Endothelial cell of umbilical vein (primary cell): ENCODE measurements around the gene LHFPL6. TPM values are rescaled to one million over a fixed set of nuclear protein-coding genes. Genes with fewer than 3 reads are reported as not detected.

ENCODE experiments used
- BruUV-seq: library from RNA; stranded (reverse); fragments of 400-500 nt; replicated peaks from 2 replicates; lab custom pipeline; 2021; lab: Mats Ljungman, UMichigan
- CTCF ChIA-PET: fragments of 300-600, 350-600 bp; sonication (Branson Sonifier 250); formaldehyde crosslinking; loops from one replicate; lab custom pipeline; 2021; ENCODE audit warnings: antibody characterized with exemption, inconsistent platforms; lab: Charles Lee
- POLR2A ChIA-PET: fragments of 300-600, 350-600 bp; sonication (Branson Sonifier 250); formaldehyde crosslinking; loops from one replicate; lab custom pipeline; 2021; ENCODE audit warnings: antibody characterized with exemption, inconsistent platforms; lab: Charles Lee
- DNase-seq: peaks from one replicate; pipeline ENCODE4 v3.0.0-alpha.2; 2011; ENCODE audit warnings: low read depth, low spot score
- FAIRE-seq: peaks from 2 replicates; lab custom pipeline; 2011; peaks lifted over from hg19 to GRCh38; lab: Jason Lieb, UNC
- H2AFZ ChIP-seq: 2 replicates; pipeline ENCODE4 v1.6.0; 2012; ENCODE audit warnings: low read depth, low read length, control low read depth, inconsistent platforms
- H3K27ac ChIP-seq: 2 replicates; pipeline ENCODE4 v1.5.1; 2011; ENCODE audit warnings: low read depth, mild to moderate bottlenecking, control low read depth, low read length, moderate library complexity; ENCODE audit not compliant: insufficient read depth
- H3K27me3 ChIP-seq, 2 experiments: 2 replicates each; pipeline versions ENCODE4 v1.6.0 to v1.6.1; 2011; ENCODE audit warnings: low read length in 2 of 2, mixed read lengths in 1 of 2; ENCODE audit not compliant: control insufficient read depth in 2 of 2, insufficient read depth in 2 of 2
- H3K36me3 ChIP-seq, 2 experiments: 2 replicates in 1 of 2; 3 replicates in 1 of 2; pipeline ENCODE4 v1.5.1; 2011; ENCODE audit warnings: low read length in 2 of 2, mild to moderate bottlenecking in 1 of 2, moderate library complexity in 1 of 2; ENCODE audit not compliant: control insufficient read depth in 2 of 2, insufficient read depth in 2 of 2; ENCODE audit errors: extremely low read depth in 1 of 2
- H3K4me1 ChIP-seq: 3 replicates; pipeline ENCODE4 v1.5.1; 2011; ENCODE audit warnings: mild to moderate bottlenecking, low read length; ENCODE audit not compliant: control insufficient read depth, insufficient read depth; ENCODE audit errors: extremely low read depth
- H3K4me2 ChIP-seq: 2 replicates; pipeline ENCODE4 v1.6.1; 2011; ENCODE audit warnings: low read length, control low read depth, mixed read lengths; ENCODE audit not compliant: insufficient read depth
- H3K4me3 ChIP-seq, 3 experiments: fragments of 200-600 bp in 1 of 3; sonication (generic), shearing (Covaris generic) in 1 of 3; replicated peaks in 1 of 3; 2 replicates each; pipeline ENCODE4 v1.5.1; 2011 to 2016; ENCODE audit warnings: control low read depth in 3 of 3, low read length in 3 of 3, mild to moderate bottlenecking in 2 of 3, inconsistent platforms in 1 of 3, low read depth in 1 of 3, moderate library complexity in 1 of 3; ENCODE audit not compliant: insufficient read depth in 1 of 3
- H3K79me2 ChIP-seq: 2 replicates; pipeline ENCODE4 v1.6.0; 2012; ENCODE audit warnings: low read length, inconsistent platforms; ENCODE audit not compliant: control insufficient read depth, insufficient read depth
- H3K9ac ChIP-seq: replicated peaks from 2 replicates; pipeline ENCODE3; 2011; ENCODE audit warnings: low read length, control low read depth; ENCODE audit not compliant: insufficient read depth; ENCODE audit errors: extremely low read depth
- H3K9me1 ChIP-seq: replicated peaks from 3 replicates; pipeline ENCODE4 v1.6.0; 2011; ENCODE audit warnings: mild to moderate bottlenecking, low read length; ENCODE audit not compliant: control insufficient read depth, insufficient read depth; ENCODE audit errors: extremely low read depth
- H3K9me3 ChIP-seq: replicated peaks from 2 replicates; pipeline ENCODE4 v1.5.1; 2012; ENCODE audit warnings: low read length, inconsistent platforms; ENCODE audit not compliant: control insufficient read depth, insufficient read depth
- H4K20me1 ChIP-seq: replicated peaks from 2 replicates; pipeline ENCODE3; 2011; ENCODE audit warnings: mild to moderate bottlenecking, low read length; ENCODE audit not compliant: control insufficient read depth, insufficient read depth; ENCODE audit errors: extremely low read depth
- EZH2 ChIP-seq: IDR thresholded peaks from 2 replicates; pipeline ENCODE4 v1.6.1; 2012; ENCODE audit warnings: borderline replicate concordance, low read depth, mild to moderate bottlenecking, moderate library complexity, low read length, inconsistent platforms; ENCODE audit not compliant: severe bottlenecking
- FOS ChIP-seq: IDR thresholded peaks from 2 replicates; pipeline ENCODE4 v1.6.1; 2011; ENCODE audit warnings: mild to moderate bottlenecking, low read length, moderate library complexity, borderline replicate concordance; ENCODE audit not compliant: insufficient read depth
- JUN ChIP-seq: IDR thresholded peaks from 2 replicates; pipeline ENCODE4 v1.6.1; 2011; ENCODE audit warnings: borderline replicate concordance, low read depth; ENCODE audit not compliant: insufficient read length, insufficient read depth
- POLR2A ChIP-seq: IDR thresholded peaks from 2 replicates; pipeline ENCODE4 v1.6.1; 2012; ENCODE audit warnings: low read depth, mild to moderate bottlenecking, control low read depth, low read length
- dilution Hi-C: fragments of 300-500 bp; cut with MboI; formaldehyde crosslinking; loops from one replicate; pipeline ENCODE4 v1.15.0; 2019; ENCODE audit warnings: low sequenced_read_pairs; ENCODE audit not compliant: extremely low pct_ligation_motif_present
- intact Hi-C: fragments of 100-400 bp; cut with micrococcal nuclease; formaldehyde crosslinking; loops from one replicate; pipeline ENCODE4 v1.10.0; 2022
- polyA plus RNA-seq, 4 experiments: library from polyadenylated mRNA; depleted of rRNA in 3 of 4; stranded (reverse) in 3 of 4; unstranded in 1 of 4; fragments of >200 nt; gene quantifications; 2 replicates each; pipeline versions ENCODE4 v1.2.1 to v1.2.3, GENCODE V29; 2011 to 2012; ENCODE audit warnings: missing spikeins in 1 of 4
- total RNA-seq: library from RNA; stranded (reverse); gene quantifications from 2 replicates; pipeline ENCODE4 v1.2.3, GENCODE V29; 2021

Gene LHFPL6
- total and polyA plus RNA-seq, 2 donors (not counting 3 experiments of a cell fraction or from before 2014, with no cell fraction given): 17.5 to 19.4 TPM

DNA sequence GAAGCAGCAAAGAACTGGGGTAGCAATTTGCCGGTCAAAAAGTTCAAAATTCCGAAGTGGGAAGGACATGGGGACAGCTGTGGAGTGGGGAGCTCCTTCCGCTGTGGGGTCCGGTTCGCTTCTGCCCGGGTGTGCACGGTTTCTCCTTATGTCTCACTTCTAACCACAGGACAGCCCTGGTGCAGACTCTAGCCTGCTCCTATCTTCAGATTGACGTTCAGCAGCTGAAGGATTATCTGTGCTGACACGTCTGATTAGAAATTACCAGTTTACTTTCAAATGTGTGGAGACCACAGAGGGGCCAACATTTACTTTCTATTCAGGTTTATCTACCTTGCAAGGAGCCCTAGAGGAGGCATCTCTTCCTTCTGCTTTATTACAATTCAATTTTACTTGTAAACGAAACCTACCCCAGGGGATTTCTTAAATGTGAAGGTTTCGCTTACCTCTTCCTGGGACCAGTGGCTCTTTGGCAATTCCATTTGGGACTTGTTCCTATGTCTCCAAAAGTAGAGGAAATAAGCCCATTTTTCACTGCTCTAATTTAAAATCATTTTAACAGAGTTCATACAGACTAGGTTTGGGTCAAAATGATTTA, 27.3 kb downstream of the LHFPL6 start:
- no peak overlapping the region for H2AFZ ChIP-seq
- H3K79me2 ChIP-seq: no peaks in the 10 kb centered on the region
- H3K27me3 ChIP-seq: no peaks in the 10 kb centered on the region
- TF ChIP-seq JUN (no peak), POLR2A (no peak)
- no peaks in the 10 kb centered on the region for H3K36me3 ChIP-seq
- no peak overlapping the region for H3K4me3 ChIP-seq
- H3K9me3 ChIP-seq: no peaks in the 10 kb centered on the region
- DNase-seq (no peak), FAIRE-seq (no peak)
- no peaks in the 10 kb centered on the region for H4K20me1 ChIP-seq
- dilution Hi-C loops: no loop called here
- BruUV-seq: no TSS peak
- CTCF ChIA-PET: no interaction called here
- H3K4me2 ChIP-seq: no peak overlapping the region
- no peak overlapping the region for H3K27ac ChIP-seq
- POLR2A ChIA-PET: no interaction called here
- H3K9me1 ChIP-seq: no peaks in the 10 kb centered on the region
- no peak overlapping the region for H3K9ac ChIP-seq
- intact Hi-C loops: no loop called here
- no peaks in the 10 kb centered on the region for H3K4me1 ChIP-seq

- H3K9me3 ChIP-seq: no peaks in the 10 kb centered on the region
- intact Hi-C loops (no loop called here), dilution Hi-C loops (no loop called here)
- BruUV-seq: no TSS peak
- H3K9ac ChIP-seq: no peak overlapping the region
- ChIA-PET CTCF (interaction anchor here (2.3 kb wide), 1 partner anchor 40 kb away, joined by 7 read pairs; no protein-coding TSS in a partner anchor), POLR2A (no interaction called here)
- no peak overlapping the region for H3K27ac ChIP-seq
- FAIRE-seq: no peak
- no peaks in the 10 kb centered on the region for H3K4me1 ChIP-seq
- no peak for TF ChIP-seq FOS
- no peak for TF ChIP-seq POLR2A
- no peak for TF ChIP-seq EZH2
- H3K9me1 ChIP-seq: no peaks in the 10 kb centered on the region
- H4K20me1 ChIP-seq: no peaks in the 10 kb centered on the region
- H3K79me2 ChIP-seq: no peaks in the 10 kb centered on the region
- H2AFZ ChIP-seq: no peak overlapping the region
- no peak for DNase-seq
- H3K27me3 ChIP-seq: no peaks in the 10 kb centered on the region
- no peak overlapping the region for H3K4me2 ChIP-seq
- H3K36me3 ChIP-seq: no peaks in the 10 kb centered on the region
- H3K4me3 ChIP-seq: no peak overlapping the region
These were observed 31.4 kb downstream of the LHFPL6 start for GRCh38 chr13:39571502-39572092.
